Esophagus squamous epithelium (tissue), 5 donors: Measurements from ENCODE around the gene LY6G6D. TPM values are rescaled to one million over a fixed set of nuclear protein-coding genes. Genes with fewer than 3 reads are reported as not detected.

Experiments
- DNase-seq: peaks from one replicate; lab custom pipeline; 2025; lab: John Stamatoyannopoulos, UW
- H3K27ac ChIP-seq, 4 donors: fragments of 200-600 bp; sonication (generic); one replicate each; pipeline ENCODE4 v1.5.1; 2016 to 2019; ENCODE audit warnings: mild to moderate bottlenecking in 1 of 4
- H3K27me3 ChIP-seq, 4 donors: fragments of 200-600 bp; sonication (generic); 1 replicate in 3 of 4; 2 replicates in 1 of 4; pipeline versions ENCODE4 v1.5.1 to v1.6.0; 2017 to 2021; ENCODE audit warnings: antibody characterized with exemption in 1 of 4
- H3K36me3 ChIP-seq, 3 donors: fragments of 200-600 bp; sonication (generic); one replicate each; pipeline ENCODE4 v1.5.1; 2016 to 2019
- H3K4me1 ChIP-seq, 3 donors: fragments of 200-600 bp; sonication (generic); one replicate each; pipeline ENCODE4 v1.5.1; 2017 to 2019
- H3K4me3 ChIP-seq, 4 donors: fragments of 200-600 bp; sonication (generic); 1 replicate in 3 of 4; 2 replicates in 1 of 4; pipeline ENCODE4 v1.5.1; 2016 to 2019; ENCODE audit warnings: mild to moderate bottlenecking in 2 of 4, moderate library complexity in 1 of 4
- H3K9me3 ChIP-seq, 3 donors: fragments of 200-600 bp; sonication (generic); one replicate each; pipeline ENCODE4 v1.5.1; 2016 to 2019
- POLR2A ChIP-seq, 4 donors: fragments of 450-650 bp; IDR thresholded peaks; one replicate each; pipeline ENCODE4 v1.6.1; 2017; ENCODE audit warnings: antibody characterized with exemption in 4 of 4, mild to moderate bottlenecking in 4 of 4, moderate library complexity in 3 of 4
- WGBS, 2 donors: methylation state at CpG; one replicate each; pipeline ENCODE4 v1.1.5; 2018; 5-methylcytosine and 5-hydroxymethylcytosine counted together
- intact Hi-C: fragments of 100-400 bp; cut with DNase I; formaldehyde crosslinking; loops from one replicate; pipeline ENCODE4 v1.15.0; 2022
- total RNA-seq, 4 donors: library from RNA; depleted of rRNA; stranded (reverse); fragments of >200 nt; gene quantifications; one replicate each; pipeline ENCODE4 v1.1.0, GENCODE V29; 2016
- TF ChIP-seq, protein P1 (sequence below), 6 experiments: fragments of 450-650 bp in 4 of 6; fragments of 200-600 bp in 2 of 6; sonication (generic) in 2 of 6; IDR thresholded peaks; one replicate each; pipeline ENCODE4 v1.5.1; 2016 to 2019; ENCODE audit warnings: antibody characterized with exemption in 6 of 6, mild to moderate bottlenecking in 4 of 6, moderate library complexity in 4 of 6
- donor health status: DM: yes; HTN: yes; CAD: no.

LY6G6D gene
- total RNA-seq, 4 donors from 2014 or later: not detected

DNA sequence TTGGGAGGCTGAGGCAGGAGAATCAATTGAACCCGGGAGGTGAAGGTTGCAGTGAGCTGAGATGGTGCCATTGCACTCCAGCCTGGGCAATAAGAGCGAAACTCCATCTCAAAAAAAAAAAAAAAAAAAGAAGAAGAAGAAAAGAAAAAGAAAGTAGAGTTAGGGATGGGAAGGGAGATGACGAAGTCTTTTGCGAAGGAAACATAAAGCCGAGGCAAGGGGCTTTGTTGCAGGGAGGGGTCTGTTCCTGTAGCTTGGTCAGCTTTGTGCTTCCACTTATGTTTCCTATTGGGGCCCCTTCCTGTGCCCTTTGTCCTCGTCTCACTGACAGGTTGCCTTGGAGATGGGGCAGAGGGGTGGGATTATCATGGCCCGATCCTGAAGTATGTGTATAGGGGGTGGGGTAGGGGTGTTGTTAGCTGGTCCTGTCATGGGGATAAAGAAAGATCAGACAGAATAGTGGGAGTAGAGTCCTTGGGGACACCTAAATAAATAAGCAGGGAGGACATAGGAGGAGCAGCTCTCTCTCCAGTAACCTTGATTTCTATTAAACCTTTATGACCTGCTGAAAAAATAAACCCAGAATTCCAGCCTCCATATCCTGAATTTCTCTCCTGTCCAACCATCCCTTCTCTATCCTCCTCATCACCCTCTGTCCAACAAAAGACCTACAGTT, 22.3 kb downstream of the LY6G6D start:
- Histone ChIP-seq H3K9me3 (no peaks in the 10 kb centered on the region), H3K27me3 (no peaks in the 10 kb centered on the region), H3K4me1 (peaks cover 39 to 68% (median 46%) of the 10 kb centered on the region in 3 donors), H3K27ac (peak overlapping the region; percentile 94 to 99 (median 98)), H3K36me3 (peaks cover 17 to 20% (median 17%) of the 10 kb centered on the region in 3 donors), H3K4me3 (peak overlapping the region in 2 of 4 donors; percentile 4 to 40)
- 45 to 56% methylated on average over 7 of the region's 7 CpGs for WGBS, 2 donors
- TF ChIP-seq, protein P1, sequence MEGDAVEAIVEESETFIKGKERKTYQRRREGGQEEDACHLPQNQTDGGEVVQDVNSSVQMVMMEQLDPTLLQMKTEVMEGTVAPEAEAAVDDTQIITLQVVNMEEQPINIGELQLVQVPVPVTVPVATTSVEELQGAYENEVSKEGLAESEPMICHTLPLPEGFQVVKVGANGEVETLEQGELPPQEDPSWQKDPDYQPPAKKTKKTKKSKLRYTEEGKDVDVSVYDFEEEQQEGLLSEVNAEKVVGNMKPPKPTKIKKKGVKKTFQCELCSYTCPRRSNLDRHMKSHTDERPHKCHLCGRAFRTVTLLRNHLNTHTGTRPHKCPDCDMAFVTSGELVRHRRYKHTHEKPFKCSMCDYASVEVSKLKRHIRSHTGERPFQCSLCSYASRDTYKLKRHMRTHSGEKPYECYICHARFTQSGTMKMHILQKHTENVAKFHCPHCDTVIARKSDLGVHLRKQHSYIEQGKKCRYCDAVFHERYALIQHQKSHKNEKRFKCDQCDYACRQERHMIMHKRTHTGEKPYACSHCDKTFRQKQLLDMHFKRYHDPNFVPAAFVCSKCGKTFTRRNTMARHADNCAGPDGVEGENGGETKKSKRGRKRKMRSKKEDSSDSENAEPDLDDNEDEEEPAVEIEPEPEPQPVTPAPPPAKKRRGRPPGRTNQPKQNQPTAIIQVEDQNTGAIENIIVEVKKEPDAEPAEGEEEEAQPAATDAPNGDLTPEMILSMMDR (IDR thresholded peaks at IDR 0.05): no peak
- no peak for TF ChIP-seq POLR2A (IDR thresholded peaks at IDR 0.05)
- intact Hi-C loops: loop anchor here (10.0 kb wide), 1 partner anchor 97 kb away; no protein-coding TSS in a partner anchor
- no peak for DNase-seq

DNA sequence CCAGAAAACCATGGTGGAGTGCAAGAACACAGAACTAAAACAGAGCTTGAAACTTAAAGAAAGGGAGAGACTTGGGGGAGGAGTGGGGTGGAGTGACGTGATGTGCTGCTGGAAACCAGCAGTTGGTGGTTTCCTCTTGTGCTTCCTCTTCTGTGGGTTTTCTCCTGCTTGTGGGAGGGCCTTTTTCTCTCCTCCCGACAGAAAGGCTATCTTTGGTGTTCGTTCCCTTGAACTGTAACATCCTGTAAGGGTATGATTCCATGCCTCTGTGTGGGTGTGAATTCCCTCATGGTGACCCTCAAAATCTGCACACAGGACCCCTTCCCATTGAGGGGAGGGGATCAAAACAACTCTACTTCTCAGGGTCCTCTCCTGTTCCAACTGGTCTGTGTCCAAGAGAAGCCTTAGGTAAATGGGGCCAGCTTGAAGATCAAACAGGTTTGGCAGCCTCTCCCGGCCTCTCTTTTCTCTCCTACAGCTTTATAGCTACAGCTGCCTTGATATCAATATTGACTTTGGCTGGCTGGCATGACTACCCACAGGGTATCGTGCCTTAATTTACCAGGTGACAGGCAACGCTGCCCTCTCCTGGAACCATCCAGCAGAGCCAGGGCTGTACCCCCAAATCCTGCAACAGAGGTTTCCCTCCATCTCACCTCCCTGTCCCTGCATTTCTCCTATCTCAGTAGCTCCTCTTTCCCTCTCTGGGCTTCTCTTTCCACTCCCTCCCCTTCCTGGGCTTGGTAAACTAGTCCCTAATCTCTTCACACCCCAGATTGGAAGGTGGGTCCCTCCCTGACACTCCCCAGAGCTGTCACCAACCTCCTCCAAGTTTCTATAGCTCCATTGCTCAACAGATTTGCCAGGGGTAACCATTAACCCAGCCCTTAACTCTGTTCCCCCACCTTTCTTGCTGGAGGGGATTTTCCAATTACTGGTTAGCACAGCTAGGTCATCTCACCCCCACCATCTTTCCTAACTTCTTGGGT, 23.1 kb downstream of the LY6G6D start:
- no peak for DNase-seq
- H3K4me3 ChIP-seq: peak overlapping the region in 3 of 4 donors; percentile 4 to 40 (median 23)
- H3K36me3 ChIP-seq: peaks cover 8 to 12% (median 10%) of the 10 kb centered on the region in 3 donors
- intact Hi-C loops: loop anchor here (10.0 kb wide), 1 partner anchor 97 kb away; no protein-coding TSS in a partner anchor
- no peaks in the 10 kb centered on the region for H3K9me3 ChIP-seq
- 6% methylated on average over 6 of the region's 6 CpGs for WGBS, 2 donors
- H3K27ac ChIP-seq: peak overlapping the region; percentile 94 to 99 (median 98)
- no peaks in the 10 kb centered on the region for H3K27me3 ChIP-seq
- H3K4me1 ChIP-seq: peaks cover 39 to 60% (median 46%) of the 10 kb centered on the region in 3 donors
- TF ChIP-seq, protein P1 (IDR thresholded peaks at IDR 0.05): peak in 4 of 6 experiments; percentile 21 to 38 (median 30)
- TF ChIP-seq POLR2A (IDR thresholded peaks at IDR 0.05): peak in 2 of 4 donors; percentile 34 to 55

DNA sequence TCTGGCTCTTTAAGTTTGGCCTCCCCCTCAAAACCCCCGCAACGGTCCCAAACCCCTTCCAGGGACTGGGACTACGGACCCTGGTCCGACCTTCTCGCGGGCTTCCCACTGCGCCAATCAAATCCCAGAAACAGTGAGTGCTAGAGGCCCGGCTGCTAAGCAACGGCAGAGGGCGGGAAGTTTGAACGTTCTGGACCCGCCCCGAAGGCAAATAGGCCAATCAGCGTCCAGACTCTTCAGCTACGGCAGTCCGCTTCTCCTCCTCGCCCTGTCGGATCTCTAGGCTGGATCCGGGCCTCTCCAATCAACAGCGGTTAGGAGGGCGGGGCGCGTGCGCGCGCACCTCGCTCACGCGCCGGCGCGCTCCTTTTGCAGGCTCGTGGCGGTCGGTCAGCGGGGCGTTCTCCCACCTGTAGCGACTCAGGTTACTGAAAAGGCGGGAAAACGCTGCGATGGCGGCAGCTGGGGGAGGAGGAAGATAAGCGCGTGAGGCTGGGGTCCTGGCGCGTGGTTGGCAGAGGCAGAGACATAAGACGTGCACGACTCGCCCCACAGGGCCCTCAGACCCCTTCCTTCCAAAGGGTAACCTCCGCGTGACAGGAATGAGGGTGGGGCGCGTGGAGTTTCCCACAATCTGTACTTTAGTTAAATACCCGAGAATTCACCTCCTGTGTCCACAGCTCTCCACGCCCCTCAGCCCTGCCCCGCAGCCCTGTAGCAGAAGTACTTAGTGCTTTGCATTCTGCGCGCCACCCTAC, 24.7 kb downstream of the LY6G6D start, which contains the start of gene MSH5:
MSH5 (plus strand) TSS at position 367 of the 758 bp plus-strand sequence. CDS start 462 bp downstream, outside the sequence.
- WGBS, 2 donors: 0 to 2% methylated on average over 9 to 13 of the region's 58 CpGs
- intact Hi-C loops: loop anchor here (10.0 kb wide), 1 partner anchor 95 kb away; no protein-coding TSS in a partner anchor

More for the DNA sequence above, 24.7 kb downstream of the LY6G6D start, which contains the start of gene MSH5:
- H3K4me3 ChIP-seq: peak within 1 kb of the TSS; percentile 56 to 81 (median 72)
- peak within 1 kb of the TSS; percentile 94 to 99 (median 98) for H3K27ac ChIP-seq
- peak in 2 of 4 donors; percentile 31 to 83 for TF ChIP-seq POLR2A (IDR thresholded peaks at IDR 0.05)
- TF ChIP-seq, protein P1 (IDR thresholded peaks at IDR 0.05): peak in 2 of 6 experiments; percentile 1 to 3
- no peaks in the 10 kb centered on the region for H3K36me3 ChIP-seq
- peak; percentile 90 for DNase-seq
- H3K4me1 ChIP-seq: peaks cover 27 to 45% (median 36%) of the 10 kb centered on the region in 3 donors
- no peaks in the 10 kb centered on the region for H3K27me3 ChIP-seq
- H3K9me3 ChIP-seq: no peaks in the 10 kb centered on the region
